Upper lobe of left lung (tissue), 6 donors: Measurements from ENCODE around the gene FBXW7. TPM values are rescaled to one million over a fixed set of nuclear protein-coding genes. Genes with fewer than 3 reads are reported as not detected.

Experiments used
- ATAC-seq, 2 donors: fragments of 200-7000 bp; cut with Tn5 transposase; one replicate each; pipeline ENCODE4 v1.9.1; 2022; ENCODE audit warnings: mild to moderate bottlenecking in 2 of 2, moderate library complexity in 2 of 2; ENCODE audit not compliant: low FRiP score in 2 of 2
- DNase-seq, 2 donors: peaks; one replicate each; pipeline ENCODE4 v3.0.0-alpha.2; 2019 to 2020
- H3K27ac ChIP-seq, 4 donors: fragments of 200-600 bp; sonication (generic); one replicate each; pipeline ENCODE4 v1.5.1; 2016 to 2019
- H3K27me3 ChIP-seq, 4 donors: fragments of 200-600 bp; sonication (generic); one replicate each; pipeline ENCODE4 v1.5.1; 2017 to 2019
- H3K36me3 ChIP-seq, 4 donors: fragments of 200-600 bp; sonication (generic); one replicate each; pipeline ENCODE4 v1.5.1; 2016 to 2019
- H3K4me1 ChIP-seq, 4 donors: fragments of 200-600 bp; sonication (generic); one replicate each; pipeline ENCODE4 v1.5.1; 2018 to 2019
- H3K4me3 ChIP-seq, 4 donors: fragments of 200-600 bp; sonication (generic); one replicate each; pipeline ENCODE4 v1.5.1; 2017 to 2019; ENCODE audit warnings: mild to moderate bottlenecking in 2 of 4, moderate library complexity in 1 of 4
- H3K9me3 ChIP-seq, 4 donors: fragments of 200-600 bp; sonication (generic); one replicate each; pipeline ENCODE4 v1.5.1; 2018 to 2019
- CTCF ChIP-seq, 6 experiments: fragments of 450-650 bp in 4 of 6; fragments of 200-600 bp in 2 of 6; sonication (generic) in 2 of 6; IDR thresholded peaks; one replicate each; pipeline ENCODE4 v1.5.1; 2016 to 2019; ENCODE audit warnings: antibody characterized with exemption in 6 of 6
- EP300 ChIP-seq, 4 donors: sonication (generic); formaldehyde crosslinking; IDR thresholded peaks; one replicate each; pipeline ENCODE4 v1.5.1; 2017; ENCODE audit warnings: antibody characterized with exemption in 4 of 4, control low read depth in 2 of 4
- POLR2A ChIP-seq, 4 donors: fragments of 450-650 bp; IDR thresholded peaks; one replicate each; pipeline ENCODE4 v1.5.1; 2016 to 2017; ENCODE audit warnings: antibody characterized with exemption in 4 of 4, mild to moderate bottlenecking in 2 of 4
- POLR2AphosphoS5 ChIP-seq, 2 donors: sonication (generic); formaldehyde crosslinking; IDR thresholded peaks; one replicate each; pipeline ENCODE4 v1.5.1; 2017; ENCODE audit warnings: antibody characterized with exemption in 2 of 2
- WGBS, 2 donors: methylation state at CpG; one replicate each; pipeline ENCODE4 v1.1.5; 2017 to 2018; 5-methylcytosine and 5-hydroxymethylcytosine counted together
- total RNA-seq, 6 donors: library from RNA; depleted of rRNA in 4 of 6; stranded (reverse); fragments of >200 nt in 4 of 6; gene quantifications; one replicate each; pipeline versions ENCODE4 v1.1.0 to v1.2.1, GENCODE V29; 2016 to 2021
- donor health status: DM: no; HTN: no; CAD: no; lungs with moderate emphysema.
- donor health status: DM: no; HTN: yes; CAD: no; lungs with severe emphysema.

Gene FBXW7
- total RNA-seq, 6 donors from 2014 or later: 36.5 to 116 (median 52.5) TPM

- TF ChIP-seq CTCF (IDR thresholded peaks at IDR 0.05): no peak
- no peak for TF ChIP-seq POLR2AphosphoS5 (IDR thresholded peaks at IDR 0.05)
- TF ChIP-seq EP300 (IDR thresholded peaks at IDR 0.05): no peak
- TF ChIP-seq POLR2A (IDR thresholded peaks at IDR 0.05): no peak
- no peak for DNase-seq
- Histone ChIP-seq H3K27me3 (no peaks in the 10 kb centered on the region), H3K4me3 (no peak overlapping the region), H3K27ac (no peak overlapping the region), H3K4me1 (peaks cover 0 to 3% (median 0%) of the 10 kb centered on the region in 4 donors), H3K36me3 (no peaks in the 10 kb centered on the region), H3K9me3 (no peaks in the 10 kb centered on the region)
- no peak for ATAC-seq
- whole genome bisulfite sequencing, 2 donors: 85 to 95% methylated on average over 2 of the region's 2 CpGs
Observed at GRCh38 chr4:152508818-152509217, 27.1 kb downstream of the FBXW7 start.

- Histone ChIP-seq H3K4me3 (no peak overlapping the region), H3K27me3 (no peaks in the 10 kb centered on the region), H3K9me3 (no peaks in the 10 kb centered on the region), H3K27ac (no peak overlapping the region), H3K36me3 (no peaks in the 10 kb centered on the region), H3K4me1 (peaks cover 0 to 3% (median 0%) of the 10 kb centered on the region in 4 donors)
- WGBS, 2 donors: 91 to 93% methylated on average over 4 of the region's 4 CpGs
- DNase-seq: no peak
- no peak for TF ChIP-seq POLR2A (IDR thresholded peaks at IDR 0.05)
- no peak for TF ChIP-seq EP300 (IDR thresholded peaks at IDR 0.05)
- no peak for TF ChIP-seq CTCF (IDR thresholded peaks at IDR 0.05)
- TF ChIP-seq POLR2AphosphoS5 (IDR thresholded peaks at IDR 0.05): no peak
- ATAC-seq: no peak
Observed at GRCh38 chr4:152508386-152508785, 27.5 kb downstream of the FBXW7 start.

- no peak for ATAC-seq
- Histone ChIP-seq H3K9me3 (no peaks in the 10 kb centered on the region), H3K27ac (no peak overlapping the region), H3K4me1 (peaks cover 0 to 6% (median 4%) of the 10 kb centered on the region in 4 donors), H3K36me3 (no peaks in the 10 kb centered on the region), H3K27me3 (no peaks in the 10 kb centered on the region), H3K4me3 (no peak overlapping the region)
- no peak for DNase-seq
- TF ChIP-seq POLR2AphosphoS5 (IDR thresholded peaks at IDR 0.05) (no peak), EP300 (IDR thresholded peaks at IDR 0.05) (no peak), CTCF (IDR thresholded peaks at IDR 0.05) (no peak), POLR2A (IDR thresholded peaks at IDR 0.05) (no peak)
Observed at GRCh38 chr4:152503653-152504290, 32.1 kb downstream of the FBXW7 start.

GRCh38 chr4:152501846-152502536 is 33.9 kb downstream of the FBXW7 start:
- TF ChIP-seq CTCF (IDR thresholded peaks at IDR 0.05) (no peak), POLR2A (IDR thresholded peaks at IDR 0.05) (no peak), EP300 (IDR thresholded peaks at IDR 0.05) (no peak), POLR2AphosphoS5 (IDR thresholded peaks at IDR 0.05) (no peak)
- ATAC-seq (no peak), DNase-seq (no peak)

More at GRCh38 chr4:152501846-152502536, 33.9 kb downstream of the FBXW7 start:
- H3K4me3 ChIP-seq: no peak overlapping the region
- H3K36me3 ChIP-seq: no peaks in the 10 kb centered on the region
- H3K27ac ChIP-seq: no peak overlapping the region
- peaks cover 0 to 8% (median 4%) of the 10 kb centered on the region in 4 donors for H3K4me1 ChIP-seq
- no peaks in the 10 kb centered on the region for H3K9me3 ChIP-seq
- 84 to 93% methylated on average over 3 of the region's 3 CpGs for WGBS, 2 donors
- no peaks in the 10 kb centered on the region for H3K27me3 ChIP-seq
